DOHH2 (cell line): Measurements from ENCODE around the gene APAF1.

Source experiments
- CTCF ChIP-seq: fragments of 200-600 bp; sonication (generic); IDR thresholded peaks from one replicate; pipeline ENCODE4 v1.5.1; 2014; ENCODE audit warnings: antibody characterized with exemption, mild to moderate bottlenecking, low read depth, low read length; ENCODE audit not compliant: poor library complexity, severe bottlenecking
- EZH2phosphoT487 ChIP-seq: fragments of 200-600 bp; sonication (generic); IDR thresholded peaks from 2 replicates; pipeline ENCODE4 v1.6.1; 2017; ENCODE audit warnings: borderline replicate concordance, mild to moderate bottlenecking, antibody characterized with exemption, low read length, moderate library complexity, mixed read lengths

GRCh38 chr12:98730412-98730811, 85.3 kb downstream of the APAF1 start:
- no peak for TF ChIP-seq CTCF
- TF ChIP-seq EZH2phosphoT487, result no peak
